Nephron progenitor cell (in vitro differentiated cells): Measurements from ENCODE around the gene LDLRAP1.

ENCODE experiments used
- DNase-seq: peaks from one replicate; pipeline ENCODE4 v3.0.0; 2021
- H3K27ac Mint-ChIP-seq: 2 replicates; pipeline ENCODE4 v1.8.0; 2021; ENCODE audit warnings: mild to moderate bottlenecking, moderate library complexity, mixed read lengths
- H3K27me3 Mint-ChIP-seq: 2 replicates; pipeline ENCODE4 v1.8.0; 2021; ENCODE audit warnings: mild to moderate bottlenecking, low read depth, mixed read lengths; ENCODE audit not compliant: poor library complexity
- H3K36me3 Mint-ChIP-seq: 2 replicates; pipeline ENCODE4 v1.8.0; 2021; ENCODE audit warnings: low read depth, mixed read lengths
- H3K4me1 Mint-ChIP-seq: 2 replicates; pipeline ENCODE4 v1.8.0; 2021; ENCODE audit warnings: mixed read lengths
- H3K4me3 Mint-ChIP-seq: 2 replicates; pipeline ENCODE4 v1.8.0; 2021; ENCODE audit warnings: mild to moderate bottlenecking, moderate library complexity, mixed read lengths
- H3K9me3 Mint-ChIP-seq: 2 replicates; pipeline ENCODE4 v1.8.0; 2021; ENCODE audit warnings: mild to moderate bottlenecking, moderate library complexity, mixed read lengths
- CTCF ChIP-seq: fragments of 200-600 bp; sonication (generic); IDR thresholded peaks from 2 replicates; pipeline ENCODE4 v1.5.0; 2021; ENCODE audit warnings: antibody characterized with exemption

LDLRAP1 gene

DNA sequence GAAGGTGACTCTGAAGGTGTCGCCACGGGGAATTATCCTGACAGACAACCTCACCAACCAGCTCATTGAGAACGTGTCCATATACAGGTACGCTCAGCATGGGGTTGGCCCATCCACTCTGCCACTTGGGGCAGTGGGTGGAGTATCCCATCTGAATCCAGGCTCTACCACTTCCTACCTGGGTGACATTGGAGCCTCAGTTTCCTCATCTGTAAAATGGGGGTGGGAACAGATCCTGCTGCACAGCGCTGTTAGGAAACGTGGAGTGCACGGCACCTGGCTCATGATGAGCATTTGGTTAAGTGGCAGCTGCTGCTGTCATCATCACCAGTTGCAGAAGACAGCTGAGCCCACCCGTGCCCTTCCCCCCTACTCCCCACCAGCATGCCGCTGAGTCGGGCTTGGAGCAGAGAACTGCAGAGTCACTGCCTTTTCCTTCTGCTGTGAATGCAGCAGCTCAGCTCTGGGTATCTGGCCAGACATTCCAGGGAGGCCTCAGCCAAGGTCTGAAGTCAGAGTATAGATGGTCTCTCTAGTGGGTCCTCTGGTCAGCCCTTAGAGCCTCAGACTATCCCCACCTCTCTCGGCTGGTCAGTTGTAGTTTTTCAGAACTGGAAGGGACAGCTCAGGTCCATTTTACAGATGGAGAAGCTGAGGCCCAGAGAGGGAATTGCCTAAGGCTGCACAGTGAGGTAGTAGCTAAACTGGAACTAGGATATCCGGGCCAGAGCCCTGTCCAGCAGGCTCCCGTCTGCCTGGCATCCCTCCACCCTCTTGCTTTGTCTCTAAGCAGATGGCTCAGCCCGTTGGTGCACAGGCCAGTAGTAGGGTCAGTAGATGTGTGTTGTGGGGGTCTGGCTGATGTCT, 11.7 kb downstream of the LDLRAP1 start:
- peaks cover 20% of the 10 kb centered on the region for H3K4me1 Mint-ChIP-seq

GRCh38 chr1:25555753-25556092, 12.3 kb downstream of the LDLRAP1 start:
- Mint-ChIP-seq H3K27ac (no peak overlapping the region), H3K4me3 (no peak overlapping the region), H3K36me3 (no peaks in the 10 kb centered on the region), H3K27me3 (peaks cover 10% of the 10 kb centered on the region), H3K4me1 (peaks cover 18% of the 10 kb centered on the region), H3K9me3 (no peaks in the 10 kb centered on the region)
- DNase-seq: no peak
- no peak for TF ChIP-seq CTCF

More for the DNA sequence above, 11.7 kb downstream of the LDLRAP1 start:
- DNase-seq: no peak
- peaks cover 10% of the 10 kb centered on the region for H3K27me3 Mint-ChIP-seq
- H3K27ac Mint-ChIP-seq: no peak overlapping the region
- H3K9me3 Mint-ChIP-seq: no peaks in the 10 kb centered on the region
- no peak for TF ChIP-seq CTCF
- H3K36me3 Mint-ChIP-seq: no peaks in the 10 kb centered on the region
- H3K4me3 Mint-ChIP-seq: no peak overlapping the region

GRCh38 chr1:25556132-25556670, 12.8 kb downstream of the LDLRAP1 start:
- Mint-ChIP-seq H3K9me3 (no peaks in the 10 kb centered on the region), H3K27ac (no peak overlapping the region), H3K4me3 (no peak overlapping the region), H3K27me3 (peaks cover 10% of the 10 kb centered on the region), H3K4me1 (peaks cover 16% of the 10 kb centered on the region), H3K36me3 (no peaks in the 10 kb centered on the region)
- DNase-seq: no peak
- no peak for TF ChIP-seq CTCF

GRCh38 chr1:25556791-25557476, 13.5 kb downstream of the LDLRAP1 start:
- no peaks in the 10 kb centered on the region for H3K9me3 Mint-ChIP-seq
- H3K4me3 Mint-ChIP-seq: no peak overlapping the region
- no peaks in the 10 kb centered on the region for H3K36me3 Mint-ChIP-seq
- no peak for DNase-seq
- H3K4me1 Mint-ChIP-seq: peaks cover 23% of the 10 kb centered on the region
- H3K27me3 Mint-ChIP-seq: peaks cover 10% of the 10 kb centered on the region
- no peak overlapping the region for H3K27ac Mint-ChIP-seq
- no peak for TF ChIP-seq CTCF

- no peaks in the 10 kb centered on the region for H3K36me3 Mint-ChIP-seq
- H3K9me3 Mint-ChIP-seq: no peaks in the 10 kb centered on the region
- no peak for DNase-seq
- H3K4me1 Mint-ChIP-seq: peaks cover 27% of the 10 kb centered on the region
- peaks cover 6% of the 10 kb centered on the region for H3K27me3 Mint-ChIP-seq
- TF ChIP-seq CTCF: no peak
- no peak overlapping the region for H3K27ac Mint-ChIP-seq
- H3K4me3 Mint-ChIP-seq: no peak overlapping the region
Observed at GRCh38 chr1:25557543-25557942, 14.1 kb downstream of the LDLRAP1 start.
